Stimulated activated CD4-positive, alpha-beta T cell treated with anti-CD3 and anti-CD28 coated beads, Interleukin-1b, Interleukin-23, amount 100 ng/mL, for 4 hours (primary cell): ENCODE data around the gene CEP85L.

Experiments used
- DNase-seq, 2 donors: peaks; one replicate each; pipeline ENCODE4 v3.0.0-alpha.2; 2020; ENCODE audit warnings: low read depth in 2 of 2

Gene CEP85L

GRCh38 chr6:118419448-118420394 is 231.7 kb downstream of the CEP85L start:
- no peak for DNase-seq
